B cell (primary cell): Measurements from ENCODE around the gene TOGARAM1. TPM values are rescaled to one million over a fixed set of nuclear protein-coding genes. Genes with fewer than 3 reads are reported as not detected.

Source experiments
- ATAC-seq: fragments of 200-7000 bp; cut with Tn5 transposase; one replicate; pipeline ENCODE4 v1.10.0; 2021; ENCODE audit warnings: low read depth, mild to moderate bottlenecking, moderate number of reproducible peaks, moderate library complexity
- CTCF ChIA-PET: fragments of 350-600 bp; sonication (Branson Sonifier 250); formaldehyde crosslinking; loops from one replicate; lab custom pipeline; 2021; ENCODE audit warnings: antibody characterized with exemption, inconsistent platforms; lab: Charles Lee
- POLR2A ChIA-PET: fragments of 350-600 bp; sonication (Branson Sonifier 250); formaldehyde crosslinking; loops from one replicate; lab custom pipeline; 2021; ENCODE audit warnings: antibody characterized with exemption; lab: Charles Lee
- DNase-seq: peaks from one replicate; pipeline ENCODE4 v3.0.0; 2013
- H2AFZ ChIP-seq: 2 replicates; pipeline ENCODE4 v1.6.1; 2012; ENCODE audit warnings: mild to moderate bottlenecking, low read depth, low read length; ENCODE audit not compliant: insufficient read depth, poor library complexity, severe bottlenecking
- H3K27ac ChIP-seq, 2 donors: 1 replicate in 1 of 2; 2 replicates in 1 of 2; pipeline ENCODE4 v1.5.1; 2012 to 2013; ENCODE audit warnings: low read length in 2 of 2, mild to moderate bottlenecking in 2 of 2, moderate library complexity in 1 of 2
- H3K27me3 ChIP-seq, 4 experiments: fragments of 200-600 bp in 1 of 4; sonication (generic) in 1 of 4; replicated peaks in 1 of 4; 1 replicate in 2 of 4; 2 replicates in 2 of 4; pipeline versions ENCODE4 v1.6.1 to v1.7.0; 2013 to 2016; ENCODE audit warnings: low read length in 3 of 4, mild to moderate bottlenecking in 2 of 4, mixed read lengths in 1 of 4, moderate library complexity in 1 of 4; ENCODE audit not compliant: insufficient read depth in 4 of 4, control insufficient read depth in 3 of 4; ENCODE audit errors: control extremely low read depth in 1 of 4
- H3K36me3 ChIP-seq, 2 experiments: replicated peaks in 1 of 2; 1 replicate in 1 of 2; 2 replicates in 1 of 2; pipeline versions ENCODE4 v1.6.1 to v1.7.1; 2013; ENCODE audit warnings: low read length in 1 of 2; ENCODE audit not compliant: insufficient read depth in 2 of 2, control insufficient read depth in 1 of 2; ENCODE audit errors: control extremely low read depth in 1 of 2, extremely low read depth in 1 of 2
- H3K4me1 ChIP-seq, 2 donors: fragments of 200-600 bp in 1 of 2; sonication (generic) in 1 of 2; 1 replicate in 1 of 2; 2 replicates in 1 of 2; pipeline versions ENCODE4 v1.5.1 to v1.6.1; 2013 to 2017; ENCODE audit warnings: low read length in 2 of 2; ENCODE audit not compliant: control insufficient read depth in 2 of 2, insufficient read depth in 2 of 2
- H3K4me2 ChIP-seq: replicated peaks from 2 replicates; pipeline ENCODE3; 2012; ENCODE audit warnings: mild to moderate bottlenecking, low read depth, low read length; ENCODE audit not compliant: poor library complexity, severe bottlenecking
- H3K4me3 ChIP-seq, 5 experiments: fragments of 200-600 bp in 1 of 5; sonication (generic) in 1 of 5; 1 replicate in 3 of 5; 2 replicates in 2 of 5; pipeline versions ENCODE4 v1.5.1 to v1.7.0; 2011 to 2016; ENCODE audit warnings: low read length in 4 of 5, mild to moderate bottlenecking in 4 of 5, low read depth in 2 of 5, control low read depth in 1 of 5, moderate library complexity in 1 of 5; ENCODE audit not compliant: insufficient read depth in 1 of 5; ENCODE audit errors: control extremely low read depth in 1 of 5, extremely low read depth in 1 of 5
- H3K79me2 ChIP-seq: fragments of 200-600 bp; sonication (generic); one replicate; pipeline ENCODE4 v1.6.0; 2016; ENCODE audit warnings: low read length; ENCODE audit not compliant: control insufficient read depth, insufficient read depth
- H3K9ac ChIP-seq: fragments of 200-600 bp; sonication (generic); 2 replicates; pipeline ENCODE4 v1.6.1; 2017; ENCODE audit warnings: mild to moderate bottlenecking, low read length, moderate library complexity
- H3K9me3 ChIP-seq, 3 donors: one replicate each; pipeline versions ENCODE4 v1.6.1 to v1.7.1; 2013; ENCODE audit warnings: low read length in 2 of 3; ENCODE audit not compliant: control insufficient read depth in 2 of 3, insufficient read depth in 1 of 3; ENCODE audit errors: control extremely low read depth in 1 of 3
- H4K20me1 ChIP-seq: 2 replicates; pipeline ENCODE4 v1.6.0; 2012; ENCODE audit warnings: mild to moderate bottlenecking, low read length; ENCODE audit not compliant: insufficient read depth, control insufficient read depth, poor library complexity, severe bottlenecking
- H3K27ac Mint-ChIP-seq: one replicate; pipeline ENCODE4 v1.8.0; 2021; ENCODE audit warnings: mixed read lengths
- H3K27me3 Mint-ChIP-seq: one replicate; pipeline ENCODE4 v1.8.0; 2021; ENCODE audit warnings: mixed read lengths
- H3K4me1 Mint-ChIP-seq: one replicate; pipeline ENCODE4 v1.8.0; 2021; ENCODE audit warnings: mixed read lengths
- H3K4me3 Mint-ChIP-seq: one replicate; pipeline ENCODE4 v1.8.0; 2021; ENCODE audit warnings: mixed read lengths
- H3K9me3 Mint-ChIP-seq: one replicate; pipeline ENCODE4 v1.8.0; 2022; ENCODE audit warnings: mixed read lengths; ENCODE audit not compliant: insufficient read depth
- CTCF ChIP-seq: fragments of 200-600 bp; IDR thresholded peaks from one replicate; pipeline ENCODE4 v1.8.0; 2022; ENCODE audit warnings: antibody characterized with exemption, mild to moderate bottlenecking
- EZH2 ChIP-seq: IDR thresholded peaks from 2 replicates; pipeline ENCODE4 v1.6.1; 2012; ENCODE audit warnings: borderline replicate concordance, low read depth, mild to moderate bottlenecking, moderate library complexity, low read length; ENCODE audit not compliant: insufficient read depth, poor library complexity, severe bottlenecking
- WGBS: methylation state at CpG from one replicate; pipeline ENCODE4 v1.1.5; 2013; ENCODE audit warnings: missing lambda C conversion rate; ENCODE audit not compliant: insufficient coverage; 5-methylcytosine and 5-hydroxymethylcytosine counted together
- intact Hi-C: fragments of 100-400 bp; cut with micrococcal nuclease; formaldehyde crosslinking; loops from one replicate; pipeline ENCODE4 v1.10.0; 2022
- polyA plus RNA-seq: library from polyadenylated mRNA; depleted of rRNA; stranded (reverse); fragments of >200 nt; gene quantifications from 2 replicates; pipeline ENCODE4 v1.2.3, GENCODE V29; 2012
- total RNA-seq, 2 donors: library from RNA; stranded (reverse); fragments of 120-200 nt in 1 of 2; gene quantifications; 1 replicate in 1 of 2; 2 replicates in 1 of 2; pipeline versions ENCODE4 v1.2.3 to v1.2.4, GENCODE V29; 2013 to 2022

The TOGARAM1 gene
- total and polyA plus RNA-seq, 2 donors (not counting 1 experiment from before 2014, with no cell fraction given), result 3.4 to 23.9 TPM

GRCh38 chr14:45051896-45052295 is 89.9 kb downstream of the TOGARAM1 start:
- ATAC-seq, result no peak
- peaks cover 2% of the 10 kb centered on the region for H3K4me1 Mint-ChIP-seq
- no peak overlapping the region for H3K27ac ChIP-seq
- H3K9ac ChIP-seq, result no peak overlapping the region
- H3K27me3 Mint-ChIP-seq, result no peaks in the 10 kb centered on the region
- H3K4me3 Mint-ChIP-seq, result no peak overlapping the region
- H3K4me2 ChIP-seq, result no peak overlapping the region
- no CpG with 5 or more reads among the region's 4 CpGs for WGBS
- no peak for DNase-seq
- H2AFZ ChIP-seq, result no peak overlapping the region
- H3K4me1 ChIP-seq, result peaks cover 0 to 6% of the 10 kb centered on the region in 2 donors
- H3K9me3 Mint-ChIP-seq, result peaks cover 2% of the 10 kb centered on the region
- no peaks in the 10 kb centered on the region for H3K27me3 ChIP-seq
- H3K36me3 ChIP-seq, result peaks cover 1 to 19% of the 10 kb centered on the region in 2 experiments
- ChIA-PET CTCF (no interaction called here), POLR2A (no interaction called here)
- H3K27ac Mint-ChIP-seq, result no peak overlapping the region
- no peaks in the 10 kb centered on the region for H4K20me1 ChIP-seq
- no peaks in the 10 kb centered on the region for H3K9me3 ChIP-seq
- TF ChIP-seq EZH2 (no peak), CTCF (no peak)
- H3K79me2 ChIP-seq, result no peaks in the 10 kb centered on the region
- intact Hi-C loops, result no loop called here
- H3K4me3 ChIP-seq, result no peak overlapping the region

- Histone ChIP-seq H3K27me3 (no peaks in the 10 kb centered on the region), H3K79me2 (no peaks in the 10 kb centered on the region), H3K9ac (no peak overlapping the region), H3K4me2 (no peak overlapping the region), H3K27ac (no peak overlapping the region), H4K20me1 (no peaks in the 10 kb centered on the region), H3K9me3 (no peaks in the 10 kb centered on the region), H3K4me1 (no peaks in the 10 kb centered on the region), H3K4me3 (no peak overlapping the region), H2AFZ (no peak overlapping the region), H3K36me3 (peaks cover 0 to 16% of the 10 kb centered on the region in 2 experiments)
- Mint-ChIP-seq H3K4me3 (no peak overlapping the region), H3K27ac (no peak overlapping the region), H3K9me3 (peaks cover 2% of the 10 kb centered on the region), H3K27me3 (no peaks in the 10 kb centered on the region), H3K4me1 (no peaks in the 10 kb centered on the region)
- TF ChIP-seq EZH2 (no peak), CTCF (no peak)
- ChIA-PET POLR2A (no interaction called here), CTCF (no interaction called here)
- DNase-seq, result no peak
- intact Hi-C loops, result no loop called here
- WGBS, result no CpG with 5 or more reads among the region's 2 CpGs
- no peak for ATAC-seq
Observed at GRCh38 chr14:45057349-45057748, 95.4 kb downstream of the TOGARAM1 start.
